ENCODE data around the gene KCNH2. TPM values are rescaled to one million over a fixed set of nuclear protein-coding genes. Genes with fewer than 3 reads are reported as not detected.

Gene KCNH2
- total RNA-seq, 1 donor from 2014 or later = 10.0 TPM

DNA sequence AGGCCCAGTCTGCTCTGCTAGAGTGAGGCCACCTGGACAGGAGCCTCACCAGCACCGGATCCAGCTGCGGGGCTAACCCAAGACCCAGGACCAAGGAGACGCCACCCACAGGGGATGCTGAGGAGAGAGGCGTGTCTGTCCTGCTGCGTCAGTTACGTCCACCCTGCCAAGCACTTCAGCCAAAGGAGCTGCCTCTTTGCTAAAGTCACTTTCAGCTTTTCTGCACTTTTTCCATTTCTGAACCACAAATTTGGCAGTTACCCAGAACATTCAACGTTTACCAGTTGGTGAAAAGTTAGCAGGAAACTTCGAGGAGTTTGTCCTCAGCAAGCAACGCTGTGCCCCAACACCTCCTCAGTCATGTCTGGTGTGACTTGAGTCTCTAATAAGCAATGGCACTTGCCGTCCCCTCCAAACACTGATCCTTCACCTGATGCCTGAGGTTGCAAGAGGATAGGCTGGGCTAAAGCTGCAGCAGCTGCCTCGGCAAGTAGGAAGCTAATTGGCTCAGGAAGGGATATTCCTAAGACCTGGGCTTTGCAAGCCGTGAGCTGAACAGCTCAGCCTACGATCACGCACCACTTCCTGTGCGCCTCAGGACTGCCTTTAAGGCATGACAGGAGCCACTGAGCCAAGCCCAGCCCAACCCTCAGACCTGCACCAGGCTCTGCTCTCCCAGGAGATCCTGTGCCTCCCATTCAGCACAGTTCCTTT, 40.1 kb downstream of the KCNH2 start:
- H3K27me3 Mint-ChIP-seq = peaks cover 11% of the 10 kb centered on the region
- TF ChIP-seq, protein P1, sequence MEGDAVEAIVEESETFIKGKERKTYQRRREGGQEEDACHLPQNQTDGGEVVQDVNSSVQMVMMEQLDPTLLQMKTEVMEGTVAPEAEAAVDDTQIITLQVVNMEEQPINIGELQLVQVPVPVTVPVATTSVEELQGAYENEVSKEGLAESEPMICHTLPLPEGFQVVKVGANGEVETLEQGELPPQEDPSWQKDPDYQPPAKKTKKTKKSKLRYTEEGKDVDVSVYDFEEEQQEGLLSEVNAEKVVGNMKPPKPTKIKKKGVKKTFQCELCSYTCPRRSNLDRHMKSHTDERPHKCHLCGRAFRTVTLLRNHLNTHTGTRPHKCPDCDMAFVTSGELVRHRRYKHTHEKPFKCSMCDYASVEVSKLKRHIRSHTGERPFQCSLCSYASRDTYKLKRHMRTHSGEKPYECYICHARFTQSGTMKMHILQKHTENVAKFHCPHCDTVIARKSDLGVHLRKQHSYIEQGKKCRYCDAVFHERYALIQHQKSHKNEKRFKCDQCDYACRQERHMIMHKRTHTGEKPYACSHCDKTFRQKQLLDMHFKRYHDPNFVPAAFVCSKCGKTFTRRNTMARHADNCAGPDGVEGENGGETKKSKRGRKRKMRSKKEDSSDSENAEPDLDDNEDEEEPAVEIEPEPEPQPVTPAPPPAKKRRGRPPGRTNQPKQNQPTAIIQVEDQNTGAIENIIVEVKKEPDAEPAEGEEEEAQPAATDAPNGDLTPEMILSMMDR (conservative IDR thresholded peaks at IDR 0.05) = no peak

DNA sequence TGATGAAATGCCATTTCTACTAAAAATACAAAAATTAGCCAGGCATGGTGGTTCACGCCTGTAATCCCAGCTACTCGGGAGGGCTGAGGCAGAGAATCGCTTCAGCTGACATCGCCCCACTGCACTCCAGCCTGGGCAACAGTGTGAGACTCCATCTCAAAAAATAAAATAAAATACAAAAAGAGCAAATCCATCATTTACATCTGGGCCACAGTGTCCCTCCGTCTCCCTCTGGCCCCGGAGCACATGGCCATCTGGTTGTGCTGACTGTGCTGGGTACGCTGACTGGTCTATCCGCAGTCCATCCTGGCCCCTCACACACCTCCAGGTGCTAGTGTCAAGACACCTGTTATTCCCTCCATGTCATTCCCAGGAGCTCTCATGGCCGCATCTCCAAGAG, 42.1 kb downstream of the KCNH2 start:
- no peaks in the 10 kb centered on the region for H3K9me3 Mint-ChIP-seq
- H3K27ac Mint-ChIP-seq = no peak overlapping the region
- H3K36me3 Mint-ChIP-seq = no peaks in the 10 kb centered on the region
- TF ChIP-seq, protein P1 (conservative IDR thresholded peaks at IDR 0.05) = no peak
- no peak for DNase-seq (ENCODE audit: extremely low spot score, unreplicated experiment)
- peaks cover 13% of the 10 kb centered on the region for H3K27me3 Mint-ChIP-seq
- peaks cover 5% of the 10 kb centered on the region for H3K4me1 Mint-ChIP-seq (ENCODE audit: unreplicated experiment)
- no peak overlapping the region for H3K4me3 Mint-ChIP-seq

More for the DNA sequence above, 40.1 kb downstream of the KCNH2 start:
- peak; percentile 60 for DNase-seq (ENCODE audit: extremely low spot score, unreplicated experiment)
- Mint-ChIP-seq H3K9me3 (no peaks in the 10 kb centered on the region), H3K4me1 (ENCODE audit: unreplicated experiment) (peaks cover 5% of the 10 kb centered on the region), H3K4me3 (no peak overlapping the region), H3K36me3 (no peaks in the 10 kb centered on the region), H3K27ac (no peak overlapping the region)

DNA sequence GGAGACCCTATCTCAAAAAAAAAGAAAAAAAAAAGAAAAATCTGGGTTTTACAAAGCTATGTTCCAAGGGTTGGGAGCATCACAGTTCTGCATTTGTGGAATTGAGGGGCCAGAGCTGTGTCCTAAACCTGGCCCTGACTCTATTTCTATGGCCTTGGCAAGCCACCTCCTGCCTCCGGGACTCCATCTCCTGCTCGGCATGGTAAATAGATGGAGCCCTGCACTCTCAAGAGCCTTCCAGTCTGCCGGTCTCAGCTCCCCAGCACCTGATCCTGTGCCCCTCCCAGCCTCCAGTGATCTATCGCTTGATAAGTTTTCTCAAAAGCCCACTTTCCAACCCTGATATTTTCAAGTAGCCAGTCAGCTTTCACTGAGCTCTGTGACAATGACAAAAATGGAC, 43.0 kb downstream of the KCNH2 start:
- Mint-ChIP-seq H3K27ac (no peak overlapping the region), H3K4me3 (no peak overlapping the region), H3K27me3 (peaks cover 13% of the 10 kb centered on the region), H3K9me3 (no peaks in the 10 kb centered on the region), H3K4me1 (ENCODE audit: unreplicated experiment) (peaks cover 5% of the 10 kb centered on the region), H3K36me3 (no peaks in the 10 kb centered on the region)
- TF ChIP-seq, protein P1 (conservative IDR thresholded peaks at IDR 0.05) = no peak
- DNase-seq (ENCODE audit: extremely low spot score, unreplicated experiment) = peak; percentile 34

DNA sequence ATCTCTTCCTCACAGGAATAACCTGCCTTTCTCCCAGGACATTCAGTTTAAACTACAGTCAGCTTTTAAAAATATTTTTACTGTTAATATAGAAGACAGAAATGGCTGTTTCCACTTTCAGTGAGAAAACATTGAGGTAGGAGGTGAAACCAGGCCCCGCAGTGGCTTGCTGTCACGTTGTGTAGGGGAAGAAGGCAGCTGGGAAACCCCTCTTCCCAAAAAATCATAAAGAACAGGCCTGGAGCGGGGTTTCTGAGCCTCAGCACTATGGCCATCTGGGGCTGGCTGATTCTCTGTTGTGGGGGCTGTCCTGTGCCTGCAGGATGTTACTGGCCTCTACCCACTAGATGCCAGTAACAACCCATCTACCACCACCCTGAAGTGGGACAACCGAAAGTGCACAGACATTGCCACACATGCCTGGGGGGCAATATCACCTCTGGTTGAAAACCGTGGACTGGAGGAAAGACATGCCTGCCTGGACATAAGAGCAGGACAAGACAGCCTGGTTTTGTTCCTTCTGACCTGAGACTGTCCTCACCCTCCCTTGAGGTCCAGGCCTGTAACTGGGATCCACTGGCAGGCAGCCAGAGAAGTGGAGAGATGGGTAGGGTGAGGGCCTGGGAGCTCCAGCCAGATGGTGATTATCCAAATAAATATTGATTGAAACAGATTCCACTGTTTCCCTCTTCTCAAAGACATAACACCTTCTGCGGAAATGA, 43.9 kb downstream of the KCNH2 start:
- H3K9me3 Mint-ChIP-seq = no peaks in the 10 kb centered on the region
- peaks cover 14% of the 10 kb centered on the region for H3K27me3 Mint-ChIP-seq
- H3K4me1 Mint-ChIP-seq (ENCODE audit: unreplicated experiment) = peaks cover 5% of the 10 kb centered on the region
- H3K27ac Mint-ChIP-seq = no peak overlapping the region
- H3K4me3 Mint-ChIP-seq = no peak overlapping the region
- peak; percentile 44 for DNase-seq (ENCODE audit: extremely low spot score, unreplicated experiment)
- H3K36me3 Mint-ChIP-seq = no peaks in the 10 kb centered on the region
- TF ChIP-seq, protein P1 (conservative IDR thresholded peaks at IDR 0.05) = no peak

DNA sequence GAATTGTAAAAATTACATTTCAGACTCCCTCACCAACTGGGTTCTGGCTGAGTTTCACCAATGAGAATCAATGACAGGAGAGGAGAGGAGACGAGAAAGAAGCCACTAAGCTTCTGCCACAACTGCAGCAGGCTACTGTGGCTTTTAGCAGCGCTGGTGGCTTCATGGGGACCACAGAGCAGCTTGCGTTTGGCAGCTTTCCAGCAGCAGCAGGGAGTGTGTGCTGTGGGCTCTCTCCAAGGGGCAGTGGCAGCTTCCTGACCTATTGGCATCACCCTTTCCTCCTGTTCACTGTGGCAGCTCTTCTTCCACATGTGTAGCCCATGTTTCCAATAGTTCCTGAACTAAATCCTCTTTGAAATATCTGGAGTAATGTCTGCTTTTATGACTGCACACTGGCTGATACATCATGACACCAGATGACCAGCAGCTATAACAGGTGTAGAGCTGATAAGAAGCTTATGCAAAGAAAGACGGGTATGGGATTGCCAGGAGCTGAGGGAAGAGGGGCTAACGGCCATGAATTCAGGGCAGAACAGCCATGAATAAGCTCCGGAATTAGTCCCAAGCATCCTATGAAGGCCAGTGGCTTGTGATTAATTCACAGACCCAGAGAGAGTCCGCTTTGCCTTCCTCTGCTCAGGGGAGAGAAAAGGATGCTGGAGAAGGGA, 46.8 kb downstream of the KCNH2 start:
- Mint-ChIP-seq H3K4me3 (no peak overlapping the region), H3K27me3 (peaks cover 10% of the 10 kb centered on the region), H3K27ac (no peak overlapping the region), H3K4me1 (ENCODE audit: unreplicated experiment) (no peaks in the 10 kb centered on the region), H3K36me3 (no peaks in the 10 kb centered on the region), H3K9me3 (no peaks in the 10 kb centered on the region)
- DNase-seq (ENCODE audit: extremely low spot score, unreplicated experiment) = no peak
- TF ChIP-seq, protein P1 (conservative IDR thresholded peaks at IDR 0.05) = no peak

Measured in type B pancreatic cell (in vitro differentiated cells).